ENCODE measurements around the gene CDC40.
A peak's percentile ranks its signal among the peaks of the same experiment; 100 is the strongest.

CDC40 gene

GRCh38 chr6:110181131-110182030 lies 1.2 kb downstream of the CDC40 start:
- Histone ChIP-seq H3K9ac (ENCODE audit: low read length) (peak overlapping the region; percentile 82), H3K27me3 (ENCODE audit: control insufficient read depth in 1 of 2, insufficient read depth in 2 of 2, low read length in 2 of 2) (no peaks in the 10 kb centered on the region), H3K36me3 (ENCODE audit: insufficient read depth, low read length) (no peaks in the 10 kb centered on the region), H3K27ac (ENCODE audit: low read depth, low read length) (peak overlapping the region; percentile 50), H3K4me3 (ENCODE audit: low read depth in 1 of 2, low read length in 2 of 2) (peak overlapping the region; percentile 92), H3K4me1 (ENCODE audit: insufficient read depth, low read length) (peaks cover 32% of the 10 kb centered on the region), H3K9me3 (ENCODE audit: low read length) (no peaks in the 10 kb centered on the region)

DNA sequence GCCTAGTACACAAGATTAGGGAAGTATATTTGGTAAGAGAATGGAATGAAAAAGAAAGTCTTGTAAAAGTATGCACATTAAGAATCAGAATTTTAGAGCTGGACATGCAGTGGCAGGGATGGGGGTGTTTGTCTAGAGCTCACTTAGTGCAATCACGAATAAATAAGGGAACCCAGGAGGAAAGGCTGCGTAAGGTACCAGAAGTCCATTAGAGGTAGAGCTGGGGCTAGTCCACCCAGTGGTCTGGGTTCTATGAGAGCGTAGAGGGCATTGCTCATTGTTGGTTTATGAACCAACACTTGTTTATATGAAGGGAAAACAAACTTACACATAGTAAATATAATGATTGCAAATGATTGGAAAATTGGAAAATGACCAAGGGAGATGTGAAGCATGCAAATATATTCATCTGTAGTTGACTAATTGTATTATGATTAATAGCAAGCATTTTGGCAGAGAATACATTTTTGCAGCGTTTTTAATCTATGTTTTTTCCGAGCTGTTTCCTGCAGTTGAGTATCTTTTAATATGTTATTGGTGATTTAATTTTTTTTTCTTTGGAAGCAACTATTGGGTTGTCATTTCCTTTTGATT lies 3.2 kb downstream of the CDC40 start:
- H3K27ac ChIP-seq (ENCODE audit: low read depth, low read length) = no peak overlapping the region
- no peaks in the 10 kb centered on the region for H3K36me3 ChIP-seq (ENCODE audit: insufficient read depth, low read length)
- no peak overlapping the region for H3K4me3 ChIP-seq (ENCODE audit: low read depth in 1 of 2, low read length in 2 of 2)
- no peaks in the 10 kb centered on the region for H3K9me3 ChIP-seq (ENCODE audit: low read length)
- H3K4me1 ChIP-seq (ENCODE audit: insufficient read depth, low read length) = peaks cover 32% of the 10 kb centered on the region
- no peak overlapping the region for H3K9ac ChIP-seq (ENCODE audit: low read length)
- no peaks in the 10 kb centered on the region for H3K27me3 ChIP-seq (ENCODE audit: control insufficient read depth in 1 of 2, insufficient read depth in 2 of 2, low read length in 2 of 2)

DNA sequence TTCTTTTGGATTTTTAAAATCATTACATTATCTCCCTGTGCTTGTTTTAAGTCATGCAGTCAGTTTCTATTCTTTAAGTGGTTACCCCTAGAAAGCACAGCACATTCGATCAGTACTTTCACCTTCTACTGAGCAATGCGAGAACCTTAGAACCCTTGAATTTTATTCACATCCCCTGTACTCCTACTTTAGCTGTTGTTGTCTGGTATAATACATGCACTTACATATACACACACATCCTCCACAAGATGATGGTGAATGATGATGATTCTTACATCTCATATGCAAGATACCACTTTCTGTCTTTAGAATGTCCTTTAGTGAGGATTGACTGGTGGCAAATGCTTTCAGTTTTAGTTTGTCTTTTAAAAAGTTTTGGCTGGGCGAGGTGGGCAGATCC lies 5.7 kb downstream of the CDC40 start:
- Histone ChIP-seq H3K9me3 (ENCODE audit: low read length) (no peaks in the 10 kb centered on the region), H3K4me3 (ENCODE audit: low read depth in 1 of 2, low read length in 2 of 2) (no peak overlapping the region), H3K27ac (ENCODE audit: low read depth, low read length) (no peak overlapping the region), H3K4me1 (ENCODE audit: insufficient read depth, low read length) (peaks cover 31% of the 10 kb centered on the region), H3K36me3 (ENCODE audit: insufficient read depth, low read length) (no peaks in the 10 kb centered on the region), H3K9ac (ENCODE audit: low read length) (no peak overlapping the region), H3K27me3 (ENCODE audit: control insufficient read depth in 1 of 2, insufficient read depth in 2 of 2, low read length in 2 of 2) (no peaks in the 10 kb centered on the region)

DNA sequence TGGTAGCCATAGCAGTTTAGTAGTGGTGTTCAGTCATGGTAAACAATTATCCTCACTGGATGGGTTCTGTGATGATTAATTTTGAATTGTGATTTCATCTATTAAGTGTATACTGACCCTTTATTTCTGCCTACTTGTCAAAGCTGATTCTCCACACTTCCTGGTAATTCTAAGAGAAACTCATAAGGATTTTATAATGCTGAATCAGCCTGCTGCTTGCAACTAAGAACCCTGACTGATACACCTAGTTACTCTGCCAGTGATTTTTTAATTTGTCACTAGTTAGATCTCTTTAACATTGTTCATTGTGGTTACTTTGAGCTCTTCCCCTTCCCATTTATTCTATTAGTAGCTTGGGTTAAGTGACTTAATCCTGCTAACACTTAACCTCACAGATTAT lies 8.6 kb downstream of the CDC40 start:
- no peak overlapping the region for H3K27ac ChIP-seq (ENCODE audit: low read depth, low read length)
- H3K9ac ChIP-seq (ENCODE audit: low read length) = no peak overlapping the region
- H3K9me3 ChIP-seq (ENCODE audit: low read length) = no peaks in the 10 kb centered on the region
- peaks cover 3% of the 10 kb centered on the region for H3K4me1 ChIP-seq (ENCODE audit: insufficient read depth, low read length)
- no peaks in the 10 kb centered on the region for H3K27me3 ChIP-seq (ENCODE audit: control insufficient read depth in 1 of 2, insufficient read depth in 2 of 2, low read length in 2 of 2)
- H3K4me3 ChIP-seq (ENCODE audit: low read depth in 1 of 2, low read length in 2 of 2) = no peak overlapping the region
- H3K36me3 ChIP-seq (ENCODE audit: insufficient read depth, low read length) = no peaks in the 10 kb centered on the region

GRCh38 chr6:110190726-110191125 lies 10.5 kb downstream of the CDC40 start:
- Histone ChIP-seq H3K27ac (ENCODE audit: low read depth, low read length) (no peak overlapping the region), H3K36me3 (ENCODE audit: insufficient read depth, low read length) (peaks cover 4% of the 10 kb centered on the region), H3K9ac (ENCODE audit: low read length) (no peak overlapping the region), H3K4me3 (ENCODE audit: low read depth in 1 of 2, low read length in 2 of 2) (no peak overlapping the region), H3K9me3 (ENCODE audit: low read length) (no peaks in the 10 kb centered on the region), H3K4me1 (ENCODE audit: insufficient read depth, low read length) (no peaks in the 10 kb centered on the region), H3K27me3 (ENCODE audit: control insufficient read depth in 1 of 2, insufficient read depth in 2 of 2, low read length in 2 of 2) (no peaks in the 10 kb centered on the region)

DNA sequence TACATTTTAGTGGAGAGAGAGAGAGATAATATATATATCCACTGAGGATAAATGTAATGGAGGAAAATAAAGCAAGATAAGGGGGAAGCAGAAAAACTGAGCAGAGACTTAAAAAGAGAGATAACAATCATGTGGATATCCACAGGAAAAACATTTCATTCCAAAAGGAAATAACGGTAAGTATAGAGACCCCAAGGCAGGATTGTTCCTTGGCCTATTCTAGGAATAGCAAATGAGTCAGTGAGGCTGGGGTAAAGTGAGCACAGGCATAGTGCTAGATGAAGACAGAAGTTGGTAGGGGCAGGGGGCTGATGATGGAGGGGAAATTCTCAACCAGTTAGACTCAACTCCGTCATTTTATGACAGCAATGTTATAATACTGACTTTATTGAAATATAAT lies 11.2 kb downstream of the CDC40 start:
- no peak overlapping the region for H3K4me3 ChIP-seq (ENCODE audit: low read depth in 1 of 2, low read length in 2 of 2)
- no peaks in the 10 kb centered on the region for H3K4me1 ChIP-seq (ENCODE audit: insufficient read depth, low read length)
- no peaks in the 10 kb centered on the region for H3K9me3 ChIP-seq (ENCODE audit: low read length)
- H3K36me3 ChIP-seq (ENCODE audit: insufficient read depth, low read length) = peaks cover 4% of the 10 kb centered on the region
- H3K27ac ChIP-seq (ENCODE audit: low read depth, low read length) = no peak overlapping the region
- no peak overlapping the region for H3K9ac ChIP-seq (ENCODE audit: low read length)
- no peaks in the 10 kb centered on the region for H3K27me3 ChIP-seq (ENCODE audit: control insufficient read depth in 1 of 2, insufficient read depth in 2 of 2, low read length in 2 of 2)

- no peaks in the 10 kb centered on the region for H3K27me3 ChIP-seq (ENCODE audit: control insufficient read depth in 1 of 2, insufficient read depth in 2 of 2, low read length in 2 of 2)
- H3K36me3 ChIP-seq (ENCODE audit: insufficient read depth, low read length) = peaks cover 4% of the 10 kb centered on the region
- H3K9ac ChIP-seq (ENCODE audit: low read length) = no peak overlapping the region
- H3K9me3 ChIP-seq (ENCODE audit: low read length) = no peaks in the 10 kb centered on the region
- H3K27ac ChIP-seq (ENCODE audit: low read depth, low read length) = no peak overlapping the region
- H3K4me1 ChIP-seq (ENCODE audit: insufficient read depth, low read length) = no peaks in the 10 kb centered on the region
- H3K4me3 ChIP-seq (ENCODE audit: low read depth in 1 of 2, low read length in 2 of 2) = no peak overlapping the region
Measured at GRCh38 chr6:110195639-110196038, 15.4 kb downstream of the CDC40 start.

DNA sequence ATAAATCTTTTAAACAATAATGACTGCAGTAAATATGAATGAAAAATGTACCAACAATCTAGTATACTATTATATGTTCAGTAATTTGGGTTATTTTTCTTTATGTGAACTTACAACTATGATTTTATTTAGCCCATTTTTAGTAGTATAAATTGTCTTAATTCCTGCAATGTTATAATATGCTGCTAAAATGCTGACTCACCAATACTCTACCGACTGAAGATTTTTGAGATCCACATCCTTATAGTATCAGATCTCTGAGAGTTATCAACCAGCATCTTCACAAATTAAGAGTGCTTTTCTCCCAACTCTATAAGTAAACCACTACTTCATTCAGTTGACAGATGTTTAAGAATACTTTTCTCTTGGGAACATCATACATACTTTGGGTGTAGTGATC lies 16.6 kb downstream of the CDC40 start:
- Histone ChIP-seq H3K9ac (ENCODE audit: low read length) (no peak overlapping the region), H3K4me1 (ENCODE audit: insufficient read depth, low read length) (no peaks in the 10 kb centered on the region), H3K27ac (ENCODE audit: low read depth, low read length) (no peak overlapping the region), H3K4me3 (ENCODE audit: low read depth in 1 of 2, low read length in 2 of 2) (no peak overlapping the region), H3K9me3 (ENCODE audit: low read length) (no peaks in the 10 kb centered on the region), H3K27me3 (ENCODE audit: control insufficient read depth in 1 of 2, insufficient read depth in 2 of 2, low read length in 2 of 2) (no peaks in the 10 kb centered on the region), H3K36me3 (ENCODE audit: insufficient read depth, low read length) (peaks cover 4% of the 10 kb centered on the region)

DNA sequence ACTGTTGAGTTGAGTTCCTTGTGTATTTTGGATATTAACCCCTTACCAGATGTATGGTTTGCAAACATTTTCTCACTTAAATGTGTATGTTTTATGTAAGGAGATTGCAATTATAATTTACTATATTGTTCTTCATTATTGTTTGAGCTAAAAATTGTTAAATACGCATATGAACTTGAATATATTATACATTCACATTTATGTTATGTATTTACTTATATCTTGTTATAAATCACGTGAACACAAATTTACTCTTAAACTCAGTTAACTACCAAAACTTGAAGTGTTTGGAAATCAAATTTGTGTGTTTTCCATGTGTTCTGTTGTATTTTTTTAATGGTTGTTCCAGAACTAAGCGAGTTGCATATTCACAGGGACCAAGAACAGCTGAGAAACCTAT lies 18.3 kb downstream of the CDC40 start:
- H3K4me1 ChIP-seq (ENCODE audit: insufficient read depth, low read length) = no peaks in the 10 kb centered on the region

DNA sequence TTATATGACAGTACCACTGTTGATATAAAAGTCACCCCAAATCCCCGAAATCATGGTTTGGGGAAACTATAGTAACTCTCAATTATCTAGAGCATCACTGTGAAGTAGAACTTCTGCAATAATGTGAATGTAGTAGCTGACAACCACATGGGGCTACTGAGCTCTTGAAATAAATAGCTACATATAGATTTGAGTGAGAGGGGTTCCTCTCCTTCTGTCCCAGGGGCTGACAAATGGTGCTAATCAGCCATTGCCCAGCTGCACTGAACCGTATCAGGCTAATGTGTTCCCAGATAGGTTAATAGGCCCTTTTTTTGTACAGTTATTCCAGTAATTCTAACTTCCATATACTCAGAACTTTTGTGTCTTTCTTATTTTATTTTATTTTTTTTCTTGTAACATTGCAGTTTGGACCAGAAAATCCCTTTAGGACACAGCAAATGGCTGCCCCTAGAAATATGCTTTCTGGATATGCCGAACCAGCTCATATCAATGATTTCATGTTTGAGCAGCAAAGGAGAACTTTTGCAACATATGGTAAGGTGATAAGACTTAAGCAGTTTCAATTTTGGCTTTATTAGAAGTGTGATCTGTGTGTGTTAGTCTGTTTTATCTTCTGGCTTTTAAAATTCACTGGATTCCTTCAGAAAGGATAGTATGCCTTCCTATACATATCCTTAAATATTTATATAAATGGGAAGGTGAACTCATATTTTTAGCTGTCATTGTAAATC lies 21.1 kb downstream of the CDC40 start:
- Histone ChIP-seq H3K4me1 (ENCODE audit: insufficient read depth, low read length) (no peaks in the 10 kb centered on the region), H3K9me3 (ENCODE audit: low read length) (no peaks in the 10 kb centered on the region)

More for the DNA sequence above, 18.3 kb downstream of the CDC40 start:
- no peak overlapping the region for H3K9ac ChIP-seq (ENCODE audit: low read length)
- no peak overlapping the region for H3K4me3 ChIP-seq (ENCODE audit: low read depth in 1 of 2, low read length in 2 of 2)
- H3K9me3 ChIP-seq (ENCODE audit: low read length) = no peaks in the 10 kb centered on the region
- H3K36me3 ChIP-seq (ENCODE audit: insufficient read depth, low read length) = peaks cover 4% of the 10 kb centered on the region
- no peak overlapping the region for H3K27ac ChIP-seq (ENCODE audit: low read depth, low read length)
- no peaks in the 10 kb centered on the region for H3K27me3 ChIP-seq (ENCODE audit: control insufficient read depth in 1 of 2, insufficient read depth in 2 of 2, low read length in 2 of 2)

GRCh38 chr6:110207652-110208051 lies 27.4 kb downstream of the CDC40 start:
- no peak overlapping the region for H3K4me3 ChIP-seq (ENCODE audit: low read depth in 1 of 2, low read length in 2 of 2)
- peaks cover 26% of the 10 kb centered on the region for H3K36me3 ChIP-seq (ENCODE audit: insufficient read depth, low read length)
- no peaks in the 10 kb centered on the region for H3K9me3 ChIP-seq (ENCODE audit: low read length)
- H3K27ac ChIP-seq (ENCODE audit: low read depth, low read length) = no peak overlapping the region
- no peaks in the 10 kb centered on the region for H3K27me3 ChIP-seq (ENCODE audit: control insufficient read depth in 1 of 2, insufficient read depth in 2 of 2, low read length in 2 of 2)
- H3K9ac ChIP-seq (ENCODE audit: low read length) = no peak overlapping the region
- H3K4me1 ChIP-seq (ENCODE audit: insufficient read depth, low read length) = no peaks in the 10 kb centered on the region

More for the DNA sequence above, 21.1 kb downstream of the CDC40 start:
- no peaks in the 10 kb centered on the region for H3K36me3 ChIP-seq (ENCODE audit: insufficient read depth, low read length)
- no peaks in the 10 kb centered on the region for H3K27me3 ChIP-seq (ENCODE audit: control insufficient read depth in 1 of 2, insufficient read depth in 2 of 2, low read length in 2 of 2)
- no peak overlapping the region for H3K27ac ChIP-seq (ENCODE audit: low read depth, low read length)
- H3K9ac ChIP-seq (ENCODE audit: low read length) = no peak overlapping the region
- no peak overlapping the region for H3K4me3 ChIP-seq (ENCODE audit: low read depth in 1 of 2, low read length in 2 of 2)
